GM10248 (cell line): Measurements from ENCODE around the gene ZBTB20.

Source experiments
- CTCF ChIA-PET: fragments of 300-600 bp; sonication (Branson Sonifier 250); formaldehyde crosslinking; extraction: SDS; loops from one replicate; lab custom pipeline; 2021; ENCODE audit warnings: antibody characterized with exemption; lab: Yijun Ruan, JAX
- POLR2A ChIA-PET: fragments of 350-650 bp; sonication (Branson Sonifier 250); formaldehyde crosslinking; extraction: SDS; loops from one replicate; lab custom pipeline; 2020; ENCODE audit warnings: antibody characterized with exemption; lab: Yijun Ruan, JAX
- DNase-seq: peaks from one replicate; pipeline ENCODE4 v3.0.0; 2012; ENCODE audit errors: extremely low spot score
- TF ChIP-seq, protein P1 (sequence below): IDR thresholded peaks from 2 replicates; pipeline ENCODE4 v1.5.1; 2012; ENCODE audit warnings: mild to moderate bottlenecking, low read depth; ENCODE audit errors: extremely low read depth, missing control alignments, control extremely low read depth

The ZBTB20 gene

GRCh38 chr3:115040673-115041286 is 106.3 kb downstream of the ZBTB20 start:
- peak; percentile 37 for DNase-seq
- TF ChIP-seq, protein P1, sequence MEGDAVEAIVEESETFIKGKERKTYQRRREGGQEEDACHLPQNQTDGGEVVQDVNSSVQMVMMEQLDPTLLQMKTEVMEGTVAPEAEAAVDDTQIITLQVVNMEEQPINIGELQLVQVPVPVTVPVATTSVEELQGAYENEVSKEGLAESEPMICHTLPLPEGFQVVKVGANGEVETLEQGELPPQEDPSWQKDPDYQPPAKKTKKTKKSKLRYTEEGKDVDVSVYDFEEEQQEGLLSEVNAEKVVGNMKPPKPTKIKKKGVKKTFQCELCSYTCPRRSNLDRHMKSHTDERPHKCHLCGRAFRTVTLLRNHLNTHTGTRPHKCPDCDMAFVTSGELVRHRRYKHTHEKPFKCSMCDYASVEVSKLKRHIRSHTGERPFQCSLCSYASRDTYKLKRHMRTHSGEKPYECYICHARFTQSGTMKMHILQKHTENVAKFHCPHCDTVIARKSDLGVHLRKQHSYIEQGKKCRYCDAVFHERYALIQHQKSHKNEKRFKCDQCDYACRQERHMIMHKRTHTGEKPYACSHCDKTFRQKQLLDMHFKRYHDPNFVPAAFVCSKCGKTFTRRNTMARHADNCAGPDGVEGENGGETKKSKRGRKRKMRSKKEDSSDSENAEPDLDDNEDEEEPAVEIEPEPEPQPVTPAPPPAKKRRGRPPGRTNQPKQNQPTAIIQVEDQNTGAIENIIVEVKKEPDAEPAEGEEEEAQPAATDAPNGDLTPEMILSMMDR = peak; percentile 57
- CTCF ChIA-PET = interaction anchor here (0.7 to 1.8 kb wide), 5 partner anchors 10 to 747 kb away, joined by 3 to 5 read pairs (median 4); no protein-coding TSS in a partner anchor

DNA sequence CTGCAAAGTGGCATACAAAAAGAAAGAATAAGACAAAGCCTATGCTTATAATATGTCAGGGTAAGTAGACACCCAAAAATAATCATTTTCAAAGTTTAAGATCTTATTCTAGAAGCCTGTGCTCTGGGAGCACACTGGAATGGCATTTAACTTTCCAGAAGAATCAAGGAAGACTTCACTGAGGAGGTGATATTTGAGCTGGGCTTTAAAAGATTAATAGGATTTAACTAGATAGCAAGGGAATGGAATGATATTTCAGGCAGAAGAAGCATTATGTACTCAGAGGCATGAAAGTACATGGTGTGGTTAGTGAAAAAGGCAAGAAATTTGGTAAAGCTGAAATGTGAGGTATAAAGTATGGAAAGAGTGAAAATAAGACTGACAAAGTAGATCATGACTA is 106.8 kb downstream of the ZBTB20 start:
- DNase-seq = no peak
- CTCF ChIA-PET = interaction anchor here (0.7 to 1.1 kb wide), 3 partner anchors 9 to 20 kb away, joined by 4 to 5 read pairs (median 5); no protein-coding TSS in a partner anchor
- TF ChIP-seq, protein P1 = no peak
- POLR2A ChIA-PET = no interaction called here

More at GRCh38 chr3:115040673-115041286, 106.3 kb downstream of the ZBTB20 start:
- POLR2A ChIA-PET = no interaction called here

GRCh38 chr3:115038817-115039216 is 108.3 kb downstream of the ZBTB20 start:
- DNase-seq = no peak
- POLR2A ChIA-PET = no interaction called here
- TF ChIP-seq, protein P1 = no peak
- CTCF ChIA-PET = interaction anchor here (1.0 kb wide), 1 partner anchor 777 kb away, joined by 3 read pairs; no protein-coding TSS in a partner anchor

GRCh38 chr3:115022835-115023398 is 124.2 kb downstream of the ZBTB20 start:
- TF ChIP-seq, protein P1 = no peak
- DNase-seq = no peak
- ChIA-PET POLR2A (no interaction called here), CTCF (no interaction called here)

DNA sequence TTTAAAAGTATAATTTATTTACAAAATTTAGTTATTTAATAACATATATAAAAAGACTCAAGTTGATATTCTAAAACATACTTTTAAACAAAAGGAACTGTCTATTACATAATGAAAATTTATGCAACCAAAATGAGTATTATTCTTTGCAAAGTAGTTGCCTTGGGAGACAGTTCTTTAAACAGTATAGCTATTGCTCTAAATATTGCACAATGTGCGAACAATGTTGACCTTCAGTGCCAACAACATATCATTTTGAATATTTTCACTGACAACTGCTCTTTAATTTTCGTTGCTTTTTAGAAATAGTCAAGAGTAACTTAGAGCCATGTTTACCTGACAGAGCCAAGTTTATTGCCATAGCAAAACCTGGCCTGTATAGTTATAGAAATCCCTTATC is 124.9 kb downstream of the ZBTB20 start:
- ChIA-PET CTCF (no interaction called here), POLR2A (no interaction called here)
- no peak for DNase-seq
- TF ChIP-seq, protein P1 = no peak

- no peak for DNase-seq
- TF ChIP-seq, protein P1 = no peak
- CTCF ChIA-PET = interaction anchor here (1.2 kb wide), 2 partner anchors 10 to 19 kb away, joined by 3 to 4 read pairs; no protein-coding TSS in a partner anchor
- POLR2A ChIA-PET = no interaction called here
Measured at GRCh38 chr3:115021061-115021460, 126.0 kb downstream of the ZBTB20 start.
